Measurements from ENCODE around the gene FOSL1. TPM values are rescaled to one million over a fixed set of nuclear protein-coding genes. Genes with fewer than 3 reads are reported as not detected.
A peak's percentile ranks its signal among the peaks of the same experiment; 100 is the strongest.

Gene FOSL1
- total RNA-seq, 6 donors from 2014 or later: 1.8 to 16.9 (median 8.2) TPM

DNA sequence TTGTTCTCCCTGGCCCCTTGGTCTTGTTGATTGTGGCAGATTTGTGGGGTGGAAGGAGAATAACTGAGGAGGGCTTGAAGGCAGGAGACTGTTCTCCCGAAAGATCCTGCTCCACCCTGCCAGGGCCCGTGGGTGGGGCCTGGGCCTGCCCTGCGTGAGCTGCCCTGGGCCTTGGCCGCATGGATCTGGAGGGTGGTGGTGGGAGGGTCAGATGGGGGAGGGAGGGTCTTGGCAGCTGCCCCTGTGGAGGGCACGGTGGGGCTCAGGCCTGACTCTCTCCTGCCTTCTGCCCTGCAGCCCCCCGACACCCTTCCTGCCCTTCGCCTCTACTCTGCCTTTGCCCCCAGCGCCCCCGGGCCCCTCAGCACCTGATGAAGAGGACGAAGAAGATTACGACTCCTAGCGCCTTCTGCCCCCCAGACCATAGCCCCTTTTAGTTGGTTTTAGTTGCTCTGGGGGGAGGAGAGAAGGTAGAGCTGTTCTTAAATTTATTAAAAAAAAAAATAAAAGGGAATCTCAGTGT is 20.9 kb upstream of the FOSL1 start:
- ATAC-seq (ENCODE audit: low FRiP score in 2 of 2) (no peak), DNase-seq (no peak)
- TF ChIP-seq EP300 (IDR thresholded peaks at IDR 0.05) (no peak), POLR2AphosphoS5 (IDR thresholded peaks at IDR 0.05) (no peak), POLR2A (IDR thresholded peaks at IDR 0.05) (no peak)
- TF ChIP-seq, protein P1, sequence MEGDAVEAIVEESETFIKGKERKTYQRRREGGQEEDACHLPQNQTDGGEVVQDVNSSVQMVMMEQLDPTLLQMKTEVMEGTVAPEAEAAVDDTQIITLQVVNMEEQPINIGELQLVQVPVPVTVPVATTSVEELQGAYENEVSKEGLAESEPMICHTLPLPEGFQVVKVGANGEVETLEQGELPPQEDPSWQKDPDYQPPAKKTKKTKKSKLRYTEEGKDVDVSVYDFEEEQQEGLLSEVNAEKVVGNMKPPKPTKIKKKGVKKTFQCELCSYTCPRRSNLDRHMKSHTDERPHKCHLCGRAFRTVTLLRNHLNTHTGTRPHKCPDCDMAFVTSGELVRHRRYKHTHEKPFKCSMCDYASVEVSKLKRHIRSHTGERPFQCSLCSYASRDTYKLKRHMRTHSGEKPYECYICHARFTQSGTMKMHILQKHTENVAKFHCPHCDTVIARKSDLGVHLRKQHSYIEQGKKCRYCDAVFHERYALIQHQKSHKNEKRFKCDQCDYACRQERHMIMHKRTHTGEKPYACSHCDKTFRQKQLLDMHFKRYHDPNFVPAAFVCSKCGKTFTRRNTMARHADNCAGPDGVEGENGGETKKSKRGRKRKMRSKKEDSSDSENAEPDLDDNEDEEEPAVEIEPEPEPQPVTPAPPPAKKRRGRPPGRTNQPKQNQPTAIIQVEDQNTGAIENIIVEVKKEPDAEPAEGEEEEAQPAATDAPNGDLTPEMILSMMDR (IDR thresholded peaks at IDR 0.05): no peak
- H3K27ac ChIP-seq: peak overlapping the region in 1 of 4 donors; percentile 99
- H3K27me3 ChIP-seq: no peaks in the 10 kb centered on the region
- peak overlapping the region in 1 of 4 donors; percentile 83 for H3K4me3 ChIP-seq
- H3K36me3 ChIP-seq: peaks cover 0 to 25% (median 11%) of the 10 kb centered on the region in 4 donors
- H3K9me3 ChIP-seq: no peaks in the 10 kb centered on the region
- H3K4me1 ChIP-seq: peaks cover 34 to 39% (median 35%) of the 10 kb centered on the region in 4 donors
- 91 to 97% methylated on average over 7 to 12 of the region's 12 CpGs for WGBS, 2 donors

- Histone ChIP-seq H3K27ac (peak overlapping the region in 3 of 4 donors; percentile 86 to 99 (median 88)), H3K4me3 (peak overlapping the region; percentile 75 to 99 (median 82)), H3K4me1 (peaks cover 41 to 46% (median 42%) of the 10 kb centered on the region in 4 donors), H3K36me3 (peaks cover 0 to 25% (median 11%) of the 10 kb centered on the region in 4 donors), H3K9me3 (no peaks in the 10 kb centered on the region), H3K27me3 (no peaks in the 10 kb centered on the region)
- no peak for ATAC-seq (ENCODE audit: low FRiP score in 2 of 2)
- TF ChIP-seq EP300 (IDR thresholded peaks at IDR 0.05) (no peak), POLR2AphosphoS5 (IDR thresholded peaks at IDR 0.05) (no peak), POLR2A (IDR thresholded peaks at IDR 0.05) (no peak)
- TF ChIP-seq, protein P1 (IDR thresholded peaks at IDR 0.05): no peak
- DNase-seq: peak in 1 of 2 donors; percentile 83
- WGBS, 2 donors: 65 to 67% methylated on average over 14 to 15 of the region's 15 CpGs
Observed at GRCh38 chr11:65920372-65920802, 20.2 kb upstream of the FOSL1 start.

GRCh38 chr11:65919573-65920371 is 19.6 kb upstream of the FOSL1 start:
- H3K27me3 ChIP-seq: no peaks in the 10 kb centered on the region
- DNase-seq (peak; percentile 45 to 90), ATAC-seq (ENCODE audit: low FRiP score in 2 of 2) (peak; percentile 0 to 63)
- H3K36me3 ChIP-seq: peaks cover 0 to 25% (median 11%) of the 10 kb centered on the region in 4 donors
- peak overlapping the region; percentile 75 to 99 (median 82) for H3K4me3 ChIP-seq
- H3K27ac ChIP-seq: peak overlapping the region; percentile 84 to 99 (median 87)
- 0% methylated on average over 9 to 46 of the region's 60 CpGs for WGBS, 2 donors
- peaks cover 46 to 52% (median 47%) of the 10 kb centered on the region in 4 donors for H3K4me1 ChIP-seq
- H3K9me3 ChIP-seq: no peaks in the 10 kb centered on the region
- TF ChIP-seq, protein P1 (IDR thresholded peaks at IDR 0.05): peak in 1 of 6 experiments; percentile 5
- TF ChIP-seq POLR2AphosphoS5 (IDR thresholded peaks at IDR 0.05) (no peak), EP300 (IDR thresholded peaks at IDR 0.05) (no peak)

DNA sequence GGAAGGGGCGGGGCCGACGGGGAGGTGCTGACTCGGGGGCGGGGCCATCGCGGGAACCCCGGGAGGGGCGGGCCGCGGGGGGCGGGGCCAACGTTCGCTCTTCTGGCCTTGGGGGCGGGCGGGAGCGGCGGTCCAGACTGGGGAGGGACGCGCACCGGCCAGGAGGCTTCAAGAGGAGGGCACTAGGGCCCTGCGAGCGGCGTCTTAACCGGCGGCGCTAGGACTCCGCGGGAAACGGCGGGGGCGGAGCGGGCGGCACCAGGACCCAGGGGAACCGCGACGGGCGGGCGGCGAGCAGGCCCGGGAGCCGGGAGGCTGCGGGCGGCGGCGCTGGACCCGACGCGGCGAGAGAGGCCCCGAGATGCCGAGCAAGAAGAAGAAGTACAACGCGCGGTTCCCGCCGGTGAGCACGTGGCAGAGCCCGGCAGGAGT is 19.0 kb upstream of the FOSL1 start, which contains the start of gene DRAP1:
TSS of gene DRAP1 (plus strand) at position 286 of the 432 bp plus-strand sequence. CDS start at position 362, 76 bp downstream.
- Histone ChIP-seq H3K27ac (peak within 1 kb of the TSS; percentile 94 to 99 (median 97)), H3K4me3 (peak within 1 kb of the TSS; percentile 75 to 99 (median 89)), H3K36me3 (peaks cover 0 to 25% (median 11%) of the 10 kb centered on the region in 4 donors), H3K9me3 (no peaks in the 10 kb centered on the region), H3K27me3 (no peaks in the 10 kb centered on the region), H3K4me1 (peaks cover 46 to 52% (median 48%) of the 10 kb centered on the region in 4 donors)
- DNase-seq (peak; percentile 100), ATAC-seq (ENCODE audit: low FRiP score in 2 of 2) (peak; percentile 96 to 97)
- 0% methylated on average over 21 of the region's 59 CpGs; no CpG with 5 or more reads in 1 of the 2 donors for WGBS, 2 donors
- TF ChIP-seq, protein P1 (IDR thresholded peaks at IDR 0.05): peak in 1 of 6 experiments; percentile 24
- TF ChIP-seq POLR2AphosphoS5 (IDR thresholded peaks at IDR 0.05) (peak; percentile 65 to 79), EP300 (IDR thresholded peaks at IDR 0.05) (peak in 1 of 4 donors; percentile 35), POLR2A (IDR thresholded peaks at IDR 0.05) (peak in 3 of 4 donors; percentile 25 to 78 (median 69))

Measured in upper lobe of left lung (tissue), 6 donors.